RWPE2 (cell line): ENCODE results near the gene AP5S1.

ENCODE experiments used
- ATAC-seq: fragments of 200-7000 bp; cut with Tn5 transposase; 3 replicates; pipeline ENCODE4 v1.9.1; 2021; ENCODE audit warnings: low read depth
- DNase-seq: peaks from one replicate; pipeline ENCODE4 v3.0.0-alpha.2; 2020; ENCODE audit warnings: low spot score
- H3K27ac ChIP-seq: fragments of 450-650 bp; 2 replicates; pipeline ENCODE4 v1.5.1; 2017; ENCODE audit warnings: mild to moderate bottlenecking; ENCODE audit not compliant: poor library complexity, severe bottlenecking
- H3K27me3 ChIP-seq: fragments of 250-450 bp; sonication (Bioruptor Pico); 2 replicates; pipeline ENCODE4 v1.5.1; 2021; ENCODE audit warnings: mild to moderate bottlenecking, moderate library complexity; ENCODE audit not compliant: insufficient read depth, poor library complexity, severe bottlenecking
- H3K36me3 ChIP-seq: fragments of 250-450 bp; sonication (Bioruptor Pico); 2 replicates; pipeline ENCODE4 v1.5.1; 2020; ENCODE audit warnings: low read depth, mild to moderate bottlenecking, moderate library complexity
- H3K4me1 ChIP-seq: fragments of 250-450 bp; sonication (Bioruptor Pico); 2 replicates; pipeline ENCODE4 v1.5.1; 2021; ENCODE audit warnings: mild to moderate bottlenecking, moderate library complexity; ENCODE audit not compliant: insufficient read depth, poor library complexity, severe bottlenecking
- H3K4me3 ChIP-seq: fragments of 250-450 bp; sonication (Bioruptor Pico); 2 replicates; pipeline ENCODE4 v1.5.1; 2021; ENCODE audit warnings: mild to moderate bottlenecking, moderate library complexity; ENCODE audit not compliant: severe bottlenecking
- H3K9me3 ChIP-seq: fragments of 250-450 bp; sonication (Bioruptor Pico); 2 replicates; pipeline ENCODE4 v1.5.1; 2021; ENCODE audit warnings: mild to moderate bottlenecking, moderate library complexity; ENCODE audit not compliant: severe bottlenecking
- CTCF ChIP-seq: fragments of 450-650 bp; IDR thresholded peaks from one replicate; pipeline ENCODE4 v1.5.1; 2017; ENCODE audit warnings: mild to moderate bottlenecking, moderate library complexity; ENCODE audit not compliant: poor library complexity, severe bottlenecking

The AP5S1 gene

GRCh38 chr20:3862333-3862732, 42.0 kb downstream of the AP5S1 start:
- no peak for TF ChIP-seq CTCF
- Histone ChIP-seq H3K4me3 (no peak overlapping the region), H3K9me3 (no peaks in the 10 kb centered on the region), H3K27ac (no peak overlapping the region), H3K36me3 (peaks cover 73% of the 10 kb centered on the region), H3K27me3 (no peaks in the 10 kb centered on the region), H3K4me1 (no peaks in the 10 kb centered on the region)
- ATAC-seq (no peak), DNase-seq (no peak)

GRCh38 chr20:3863317-3863716, 43.0 kb downstream of the AP5S1 start:
- ATAC-seq (no peak), DNase-seq (no peak)
- H3K27ac ChIP-seq, result no peak overlapping the region

GRCh38 chr20:3864518-3864917, 44.2 kb downstream of the AP5S1 start:
- peaks cover 58% of the 10 kb centered on the region for H3K36me3 ChIP-seq
- H3K4me1 ChIP-seq, result no peaks in the 10 kb centered on the region
- DNase-seq (no peak), ATAC-seq (no peak)
- H3K27ac ChIP-seq, result no peak overlapping the region
- no peaks in the 10 kb centered on the region for H3K27me3 ChIP-seq
- no peak for TF ChIP-seq CTCF
- H3K4me3 ChIP-seq, result no peak overlapping the region
- no peaks in the 10 kb centered on the region for H3K9me3 ChIP-seq

More at GRCh38 chr20:3863317-3863716, 43.0 kb downstream of the AP5S1 start:
- peaks cover 63% of the 10 kb centered on the region for H3K36me3 ChIP-seq
- no peaks in the 10 kb centered on the region for H3K27me3 ChIP-seq
- no peaks in the 10 kb centered on the region for H3K4me1 ChIP-seq
- no peak overlapping the region for H3K4me3 ChIP-seq
- TF ChIP-seq CTCF, result no peak
- no peaks in the 10 kb centered on the region for H3K9me3 ChIP-seq

GRCh38 chr20:3865152-3865886, 45.0 kb downstream of the AP5S1 start:
- no peaks in the 10 kb centered on the region for H3K4me1 ChIP-seq
- no peaks in the 10 kb centered on the region for H3K9me3 ChIP-seq
- no peaks in the 10 kb centered on the region for H3K27me3 ChIP-seq
- ATAC-seq (no peak), DNase-seq (no peak)
- TF ChIP-seq CTCF, result no peak
- no peak overlapping the region for H3K4me3 ChIP-seq
- peaks cover 57% of the 10 kb centered on the region for H3K36me3 ChIP-seq
- no peak overlapping the region for H3K27ac ChIP-seq

GRCh38 chr20:3865887-3866407, 45.6 kb downstream of the AP5S1 start:
- no peak for ATAC-seq
- no peak overlapping the region for H3K4me3 ChIP-seq
- H3K4me1 ChIP-seq, result no peaks in the 10 kb centered on the region
- peaks cover 51% of the 10 kb centered on the region for H3K36me3 ChIP-seq
- no peaks in the 10 kb centered on the region for H3K9me3 ChIP-seq
- H3K27me3 ChIP-seq, result no peaks in the 10 kb centered on the region
- no peak for DNase-seq
- no peak overlapping the region for H3K27ac ChIP-seq
- TF ChIP-seq CTCF, result no peak
